Fibroblast of skin of right biceps (primary cell): ENCODE data around the gene FAM186B.
"Not testable (repeated sequence)": the region's sequence is repeated elsewhere in the genome, so short reads cannot be mapped to it uniquely, and the experiment has no call there.

Source experiments
- DNase-seq: peaks from one replicate; pipeline ENCODE4 v3.0.0-alpha.2; 2013

The FAM186B gene, protein sequence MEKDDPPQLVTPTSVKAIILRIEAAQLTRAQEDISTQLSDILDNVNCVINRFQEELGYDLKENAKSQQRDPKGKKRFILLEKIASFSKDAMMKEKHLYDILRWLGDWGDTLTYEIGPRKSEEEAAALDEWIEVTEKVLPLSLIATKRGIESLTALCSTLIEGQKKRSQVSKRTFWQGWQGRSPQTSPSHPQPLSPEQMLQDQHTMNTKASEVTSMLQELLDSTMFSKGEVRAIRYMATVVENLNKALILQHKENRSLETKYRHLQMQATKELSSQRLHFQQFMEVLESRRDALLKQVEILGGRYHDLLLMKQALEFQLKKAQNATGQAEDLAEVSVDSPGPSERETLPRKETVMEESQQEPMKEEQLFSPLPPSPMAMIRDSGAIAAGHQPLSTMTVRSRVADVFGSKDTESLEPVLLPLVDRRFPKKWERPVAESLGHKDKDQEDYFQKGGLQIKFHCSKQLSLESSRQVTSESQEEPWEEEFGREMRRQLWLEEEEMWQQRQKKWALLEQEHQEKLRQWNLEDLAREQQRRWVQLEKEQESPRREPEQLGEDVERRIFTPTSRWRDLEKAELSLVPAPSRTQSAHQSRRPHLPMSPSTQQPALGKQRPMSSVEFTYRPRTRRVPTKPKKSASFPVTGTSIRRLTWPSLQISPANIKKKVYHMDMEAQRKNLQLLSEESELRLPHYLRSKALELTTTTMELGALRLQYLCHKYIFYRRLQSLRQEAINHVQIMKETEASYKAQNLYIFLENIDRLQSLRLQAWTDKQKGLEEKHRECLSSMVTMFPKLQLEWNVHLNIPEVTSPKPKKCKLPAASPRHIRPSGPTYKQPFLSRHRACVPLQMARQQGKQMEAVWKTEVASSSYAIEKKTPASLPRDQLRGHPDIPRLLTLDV

DNA sequence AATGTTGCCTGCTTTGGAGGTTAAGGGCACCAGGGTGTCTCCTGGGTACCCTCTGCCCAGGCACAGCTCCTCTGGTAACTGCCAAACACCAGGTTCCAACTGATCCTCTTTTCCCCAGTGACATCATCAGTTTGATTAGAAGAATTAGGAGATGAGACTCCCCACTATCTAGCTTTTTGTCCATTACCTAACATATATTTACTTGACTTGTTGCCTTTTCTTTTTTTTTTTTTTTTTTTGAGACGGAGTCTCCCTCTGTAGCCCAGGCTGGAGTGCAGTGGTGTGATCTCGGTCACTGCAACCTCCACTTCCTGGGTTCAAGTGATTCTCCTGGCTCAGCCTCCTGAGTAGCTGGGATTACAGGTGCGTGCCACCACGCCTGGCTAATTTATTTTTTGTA is at the start of gene FAM186B:
Gene FAM186B, minus strand, starts transcription at position 101 of the 400 bp plus-strand sequence. CDS start 162 bp downstream, outside the sequence.
- DNase-seq = not testable (repeated sequence)

DNA sequence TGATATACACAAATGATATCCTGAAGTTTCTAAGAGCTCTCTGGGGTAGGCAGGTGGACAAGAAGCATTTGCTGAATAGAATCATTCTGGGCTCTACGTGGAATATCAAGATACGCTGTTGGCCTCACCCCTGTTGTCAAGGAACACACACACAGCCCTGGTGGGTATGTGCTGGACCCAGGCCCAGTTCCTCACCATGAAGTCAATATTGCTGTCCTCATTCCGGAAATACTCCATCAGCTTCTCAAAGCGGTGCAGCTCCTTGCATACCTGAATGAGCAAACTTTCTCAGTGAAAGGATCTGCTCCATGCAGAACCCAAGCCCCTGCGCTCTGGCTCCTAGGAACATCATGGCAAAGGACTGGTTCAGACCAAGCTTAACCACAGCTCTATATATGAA is 49.3 kb upstream of the FAM186B start:
- no peak for DNase-seq

DNA sequence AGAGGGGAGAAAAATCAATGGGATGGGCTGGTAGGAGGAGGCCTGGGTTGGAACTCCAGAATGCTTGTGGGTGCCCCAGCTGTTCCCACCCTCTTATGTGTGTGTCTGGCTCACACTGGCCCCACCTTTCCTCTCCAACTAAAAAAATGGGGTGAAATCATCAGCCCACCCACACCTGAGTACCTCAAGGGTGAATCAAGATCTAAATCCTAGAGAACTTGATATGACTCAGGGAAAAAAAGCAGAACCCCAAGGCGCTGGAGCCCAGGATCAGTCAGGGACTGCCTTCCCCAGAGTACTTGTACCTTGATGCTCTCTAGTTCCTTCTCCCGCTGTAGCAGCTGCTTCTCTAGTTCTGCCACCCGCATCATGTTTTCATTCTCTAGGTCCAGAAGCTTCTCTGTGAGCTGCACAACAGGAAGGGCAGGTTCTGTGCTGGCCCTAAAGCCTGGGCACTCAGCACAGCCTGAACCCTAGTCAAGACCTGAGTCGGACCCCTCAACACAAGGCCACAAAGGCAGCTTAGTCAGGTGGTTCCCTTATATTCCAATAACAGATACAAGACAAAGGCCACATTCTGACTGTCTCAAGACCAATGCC is 47.6 kb upstream of the FAM186B start:
- no peak for DNase-seq

DNA sequence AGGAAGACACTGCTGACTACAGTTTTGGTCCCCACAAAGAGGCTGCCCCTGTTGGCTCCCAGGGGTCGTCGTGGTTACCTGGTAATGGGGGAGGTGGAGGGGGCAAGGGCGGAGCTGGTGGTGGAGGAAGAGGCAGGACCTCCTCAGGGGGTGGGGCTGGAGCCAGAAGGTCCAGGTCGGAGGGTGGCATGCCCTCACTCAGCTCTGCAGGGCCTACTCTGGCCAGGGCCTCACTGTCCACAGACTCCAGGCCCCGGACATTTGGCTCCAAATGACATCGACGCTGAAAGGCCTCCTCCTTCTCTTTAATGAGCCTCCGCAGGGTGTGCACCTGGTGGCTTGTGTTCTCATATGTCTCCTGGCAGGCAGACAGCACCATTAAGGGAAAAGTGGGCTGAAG is 46.4 kb upstream of the FAM186B start:
- DNase-seq = no peak

DNA sequence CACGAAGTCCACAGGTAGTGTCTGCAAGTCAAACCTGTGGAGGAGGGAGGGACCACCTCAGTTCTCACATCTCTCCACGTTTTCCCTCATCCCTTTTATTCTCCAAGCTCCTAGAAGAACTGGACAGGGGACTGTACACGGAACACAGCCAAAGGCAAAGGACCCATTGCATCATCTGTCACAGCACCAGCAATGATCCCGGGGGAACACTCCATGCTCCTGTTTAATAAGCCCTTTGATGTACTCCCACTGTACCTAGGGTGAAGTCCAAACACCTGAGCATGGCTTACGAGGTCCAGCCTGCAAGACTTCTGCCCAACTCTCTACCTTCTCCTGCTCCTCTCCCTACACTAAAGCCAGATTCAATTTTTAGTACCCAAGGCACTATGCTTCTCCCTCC is 44.5 kb upstream of the FAM186B start:
- no peak for DNase-seq

DNA sequence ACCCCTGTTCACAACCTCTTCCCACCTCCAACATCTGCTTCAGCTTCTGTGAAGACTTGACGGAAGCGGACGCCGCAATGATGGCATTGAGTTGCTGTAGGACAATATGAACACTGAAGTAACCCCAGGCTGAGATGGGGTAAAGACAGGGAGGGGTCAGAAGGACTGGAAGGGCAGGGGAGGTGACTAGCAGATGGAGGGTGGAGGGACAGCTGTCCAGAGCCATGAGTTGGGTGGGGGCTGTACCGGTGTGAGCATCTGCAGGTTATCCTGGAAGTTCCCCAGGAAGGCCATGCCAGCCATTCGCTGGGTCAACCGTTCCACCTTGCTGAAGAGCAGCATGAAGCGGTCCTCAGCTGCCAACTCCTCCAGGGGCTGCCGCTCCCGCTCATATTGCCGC is 44.0 kb upstream of the FAM186B start:
- no peak for DNase-seq

DNA sequence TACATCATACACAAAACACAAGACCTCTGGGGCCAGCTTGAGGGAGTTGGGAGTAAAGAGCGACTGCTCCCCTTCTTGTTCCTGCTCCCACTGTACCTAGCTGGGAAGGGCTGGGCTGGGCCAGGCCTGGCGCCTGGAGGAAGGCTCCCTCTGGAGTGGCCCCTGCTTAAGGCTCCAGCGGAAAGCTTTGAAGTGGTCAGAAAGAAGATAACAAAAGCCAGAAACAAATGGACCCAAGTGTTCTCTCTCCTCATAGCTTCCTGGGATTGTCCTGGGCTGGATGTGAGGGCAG is 43.2 kb upstream of the FAM186B start:
- no peak for DNase-seq

DNA sequence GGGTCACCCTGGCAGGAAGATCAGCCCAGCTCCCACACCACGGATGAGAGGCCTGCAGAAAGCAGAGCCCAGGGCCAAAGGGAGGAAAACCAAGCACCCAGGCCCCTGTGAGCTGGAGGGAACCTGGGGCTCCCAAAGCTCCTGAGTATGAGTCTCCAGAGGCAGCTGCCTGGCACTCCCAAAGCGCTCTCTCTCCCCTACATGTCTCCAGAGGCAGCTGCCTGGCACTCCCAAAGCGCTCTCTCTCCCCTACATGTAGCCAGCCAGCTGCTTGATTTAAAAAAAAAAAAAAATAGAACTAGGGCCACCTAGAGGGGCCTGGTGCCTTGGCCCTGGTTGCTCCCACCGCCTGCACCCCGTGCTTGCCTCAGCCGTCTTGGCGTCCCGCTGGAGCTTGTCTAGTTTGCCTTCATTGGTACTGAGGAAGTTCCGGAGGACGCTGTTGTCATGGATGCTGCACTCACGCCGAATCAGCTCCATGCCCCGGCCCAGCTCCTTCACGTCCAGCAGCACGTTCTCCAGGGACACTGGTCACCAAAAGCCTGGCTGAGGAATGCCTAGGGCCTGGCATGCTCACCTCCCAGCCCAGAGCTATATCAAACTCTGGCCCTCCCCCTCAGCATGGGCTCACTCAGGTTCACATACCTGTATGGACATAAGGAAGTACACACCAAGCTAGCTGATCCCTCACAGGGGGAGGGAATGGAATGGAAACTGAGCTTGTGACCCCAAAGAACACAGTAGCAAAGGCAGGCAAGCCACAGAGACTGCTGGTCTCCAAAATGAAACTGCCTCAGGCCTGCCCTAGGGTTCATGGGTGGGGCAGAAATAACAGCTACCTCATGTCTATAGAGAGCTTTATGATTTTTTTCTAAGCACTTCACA is 42.6 kb upstream of the FAM186B start:
- DNase-seq = no peak

DNA sequence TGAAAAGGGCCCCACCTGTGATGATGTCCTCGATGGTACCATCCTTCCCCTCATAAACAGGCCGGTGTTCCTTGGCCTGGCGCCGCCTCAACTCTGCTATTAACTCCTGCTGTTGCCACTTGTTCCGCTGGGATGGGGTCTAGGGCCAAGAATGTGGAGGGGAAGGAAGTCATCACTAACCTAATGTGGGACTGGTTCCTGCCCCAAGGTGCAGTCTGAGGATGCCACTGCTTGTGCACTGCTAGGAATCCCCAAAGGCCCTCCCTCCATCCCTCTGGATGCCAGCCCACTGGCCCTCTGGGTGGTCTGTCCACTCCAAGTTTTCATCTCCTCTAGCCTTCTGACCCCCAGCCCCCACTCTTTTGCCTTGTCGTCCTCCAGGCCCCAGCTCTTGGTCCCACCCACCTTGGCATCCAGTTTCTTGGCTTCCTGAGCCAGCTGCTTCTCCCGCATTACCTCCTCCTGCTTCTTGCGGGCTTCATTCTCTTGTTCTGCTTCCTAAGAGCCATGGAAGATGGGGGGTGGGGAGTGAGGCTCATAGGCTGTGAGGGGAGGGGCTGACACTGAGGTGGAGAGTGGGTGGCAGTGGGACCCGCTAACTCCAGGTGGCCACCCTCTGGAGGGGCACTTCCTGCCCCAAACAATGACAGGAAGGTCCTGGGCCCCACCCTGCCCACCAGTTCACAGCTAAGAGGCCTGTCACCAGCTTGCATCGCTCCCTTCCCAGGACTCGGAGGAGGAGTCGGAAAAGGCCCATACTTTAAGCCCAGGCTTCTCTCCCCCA is 41.6 kb upstream of the FAM186B start:
- no peak for DNase-seq

DNA sequence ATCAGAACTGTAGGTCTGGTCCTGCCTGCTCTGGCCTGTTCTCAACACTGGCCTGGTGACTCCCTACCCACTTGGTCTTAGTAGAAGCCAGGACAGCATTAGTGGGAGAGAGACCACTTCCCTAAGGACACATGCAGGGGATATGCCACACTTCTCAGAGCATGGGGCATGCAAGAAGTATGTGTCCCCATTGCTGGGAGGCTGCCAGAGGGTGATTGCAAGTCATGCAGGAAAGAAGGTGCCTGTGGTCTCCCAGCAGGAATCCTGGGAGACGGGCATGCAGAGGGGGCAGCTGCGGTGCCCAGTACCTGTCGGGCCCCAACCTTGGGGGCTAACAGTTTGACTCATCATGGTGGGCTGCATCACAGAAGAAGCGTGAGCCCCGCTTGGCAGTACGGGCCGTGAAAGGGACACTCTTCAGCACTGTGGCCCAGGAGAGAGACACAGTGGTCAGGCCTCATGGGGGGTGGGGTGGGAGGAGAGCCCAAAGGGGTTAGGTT is 40.9 kb upstream of the FAM186B start:
- no peak for DNase-seq

DNA sequence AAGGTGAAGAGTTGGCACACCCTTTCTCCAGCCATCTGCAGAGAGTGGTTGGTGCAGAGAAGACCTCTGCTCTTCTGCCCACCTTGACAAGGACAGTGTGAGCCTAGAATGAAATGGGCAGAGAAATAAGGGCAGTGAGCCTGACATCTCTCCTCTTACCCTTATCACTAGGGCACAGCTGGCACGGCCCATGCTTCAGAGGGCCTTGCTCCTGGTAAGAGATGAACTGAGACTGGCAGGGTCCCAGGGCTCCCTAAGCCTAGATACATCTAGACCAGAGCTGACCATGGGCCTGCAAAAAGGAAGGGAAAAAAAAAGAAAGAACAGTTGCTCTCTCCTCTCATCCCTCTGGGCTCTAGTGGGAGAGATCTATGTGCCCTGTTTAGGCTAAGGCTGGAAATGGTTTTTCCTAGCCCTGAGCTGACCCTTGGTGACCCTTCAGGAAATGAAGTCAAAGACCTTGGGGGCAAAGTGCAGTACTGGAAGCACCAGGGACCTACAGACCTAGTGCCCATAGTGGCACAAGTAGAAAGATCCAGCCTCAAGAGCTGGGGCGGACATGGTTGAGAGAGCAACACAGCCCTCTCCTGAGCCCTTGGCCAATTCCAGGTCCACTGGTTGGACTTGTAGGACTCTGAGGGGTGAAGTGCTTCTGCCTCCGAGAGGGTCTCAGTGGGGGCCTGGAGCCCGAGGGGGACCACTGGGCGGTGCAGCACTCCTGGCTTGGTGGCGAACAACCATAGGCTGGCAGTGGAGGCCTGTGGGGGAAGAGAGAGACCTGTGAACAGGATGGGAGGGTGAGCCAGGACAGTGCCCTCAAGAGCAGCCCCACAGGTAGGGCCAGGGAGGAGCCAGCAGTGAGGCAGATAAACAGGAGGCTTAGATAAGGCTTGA is 40.0 kb upstream of the FAM186B start:
- DNase-seq = no peak

DNA sequence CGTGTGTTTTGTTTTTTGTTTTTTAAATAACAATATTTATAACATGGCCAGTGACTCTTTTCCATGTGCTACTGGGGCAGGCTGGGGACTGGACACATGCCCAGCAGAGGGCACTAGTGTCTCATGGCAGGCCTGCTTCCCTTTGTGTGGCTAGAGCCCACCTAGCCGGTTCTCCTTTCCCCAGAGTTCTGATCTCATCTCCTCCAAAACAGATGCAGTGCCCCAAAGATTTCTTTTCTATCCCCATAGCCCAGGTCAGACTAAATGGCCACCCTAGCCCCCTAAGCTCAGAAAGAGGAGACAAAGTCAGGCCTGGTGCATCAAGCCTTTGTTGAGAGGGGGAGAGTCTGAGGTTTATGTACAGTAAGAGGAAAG is 39.2 kb upstream of the FAM186B start:
- peak; percentile 68 for DNase-seq

DNA sequence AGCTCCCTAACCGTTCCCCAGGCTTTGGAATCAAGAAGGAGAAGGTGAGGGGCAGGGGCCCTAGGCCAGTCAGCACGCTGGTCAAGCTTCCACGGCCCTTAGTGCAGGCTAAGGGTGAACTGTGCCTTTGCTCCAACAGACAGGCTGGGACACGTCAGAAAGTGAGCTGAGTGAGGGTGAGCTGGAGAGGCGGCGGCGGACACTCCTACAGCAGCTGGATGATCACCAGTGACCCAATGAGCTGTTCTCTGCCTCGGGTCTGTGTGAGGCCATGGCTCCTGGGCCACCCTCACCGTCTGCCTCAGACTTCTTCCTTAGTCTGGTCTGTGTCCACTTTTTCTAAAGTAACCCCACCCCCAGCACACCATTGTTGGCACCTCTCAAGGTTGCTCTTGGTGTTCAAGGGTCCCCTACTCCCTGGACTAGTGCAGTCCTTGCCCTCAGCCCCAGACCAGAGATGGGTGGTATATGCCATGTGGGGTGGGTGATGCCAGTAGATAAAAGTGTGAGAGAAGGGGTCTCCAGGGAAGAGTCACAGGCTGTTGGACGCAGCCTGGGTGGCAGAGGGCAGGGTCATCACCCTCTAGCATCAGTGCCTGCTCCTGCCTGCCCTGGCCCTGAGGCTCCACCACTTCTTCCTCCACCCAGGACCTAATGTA is 38.7 kb upstream of the FAM186B start:
- no peak for DNase-seq

DNA sequence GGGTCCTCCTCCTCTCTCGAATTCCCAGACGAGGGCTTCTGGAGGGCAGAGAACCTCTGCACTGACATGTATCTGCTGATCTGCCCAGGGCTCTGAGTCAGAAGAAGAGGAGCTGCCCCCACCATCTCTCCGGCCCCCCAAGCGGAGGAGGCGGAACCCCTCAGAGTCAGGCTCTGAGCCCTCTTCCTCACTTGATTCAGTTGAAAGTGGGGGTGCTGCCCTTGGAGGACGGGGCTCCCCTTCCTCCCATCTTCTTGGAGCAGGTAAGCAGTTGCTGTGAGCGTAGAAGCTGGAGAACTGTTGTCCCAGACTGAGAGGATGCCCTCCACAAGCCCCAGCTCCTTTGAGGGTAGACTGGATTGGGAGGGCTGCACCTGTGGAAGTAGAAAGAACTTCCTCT is 37.7 kb upstream of the FAM186B start:
- DNase-seq = no peak

DNA sequence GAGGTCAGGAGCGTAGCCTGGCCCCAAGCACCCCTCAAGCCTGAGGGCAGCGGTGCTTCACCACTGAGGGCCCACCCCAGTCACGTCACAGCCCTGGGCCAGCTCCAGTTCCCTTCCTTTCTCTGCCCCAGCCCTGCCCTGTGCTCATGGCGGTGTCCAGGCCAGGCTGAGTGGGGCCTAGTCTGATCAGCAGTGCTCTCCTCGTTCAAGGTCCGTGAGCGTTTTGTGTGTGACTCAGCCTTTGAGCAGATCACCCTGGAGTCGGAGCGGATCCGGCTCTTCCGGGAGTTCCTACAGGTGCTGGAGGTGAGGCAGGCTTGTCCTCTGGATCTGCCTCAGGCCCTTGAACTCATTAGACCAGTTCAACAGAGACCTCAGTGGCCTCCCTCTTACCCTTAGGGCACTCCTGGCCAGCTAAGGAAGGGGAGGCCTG is 36.9 kb upstream of the FAM186B start:
- no peak for DNase-seq

DNA sequence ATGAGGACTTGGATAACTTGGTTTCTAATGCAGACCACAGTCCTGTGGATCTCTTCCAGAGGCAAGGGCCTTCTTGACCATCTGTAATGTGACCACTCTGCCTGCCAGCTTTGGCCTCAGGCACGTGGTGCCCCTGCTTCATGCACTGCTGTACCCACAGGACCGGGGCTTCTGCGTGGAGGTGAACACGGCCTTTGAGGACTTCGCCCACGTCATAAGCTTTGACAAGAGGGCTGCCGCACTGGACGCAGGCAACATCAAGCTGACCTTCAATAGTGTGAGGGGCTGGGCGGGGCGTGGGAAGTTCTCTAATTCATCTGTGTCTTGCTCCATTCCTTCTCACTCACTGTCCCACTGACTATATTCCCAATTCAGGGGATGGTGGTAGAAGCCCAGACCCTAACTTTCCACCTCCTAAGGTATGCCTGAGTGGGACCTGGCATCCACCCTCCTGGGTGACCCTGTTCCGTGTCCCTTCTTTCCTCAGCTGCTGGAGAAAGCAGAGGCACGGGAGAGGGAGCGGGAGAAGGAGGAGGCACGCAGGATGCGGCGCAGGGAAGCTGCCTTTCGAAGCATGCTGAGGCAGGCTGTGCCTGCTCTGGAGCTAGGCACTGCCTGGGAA is 36.4 kb upstream of the FAM186B start:
- DNase-seq = no peak

DNA sequence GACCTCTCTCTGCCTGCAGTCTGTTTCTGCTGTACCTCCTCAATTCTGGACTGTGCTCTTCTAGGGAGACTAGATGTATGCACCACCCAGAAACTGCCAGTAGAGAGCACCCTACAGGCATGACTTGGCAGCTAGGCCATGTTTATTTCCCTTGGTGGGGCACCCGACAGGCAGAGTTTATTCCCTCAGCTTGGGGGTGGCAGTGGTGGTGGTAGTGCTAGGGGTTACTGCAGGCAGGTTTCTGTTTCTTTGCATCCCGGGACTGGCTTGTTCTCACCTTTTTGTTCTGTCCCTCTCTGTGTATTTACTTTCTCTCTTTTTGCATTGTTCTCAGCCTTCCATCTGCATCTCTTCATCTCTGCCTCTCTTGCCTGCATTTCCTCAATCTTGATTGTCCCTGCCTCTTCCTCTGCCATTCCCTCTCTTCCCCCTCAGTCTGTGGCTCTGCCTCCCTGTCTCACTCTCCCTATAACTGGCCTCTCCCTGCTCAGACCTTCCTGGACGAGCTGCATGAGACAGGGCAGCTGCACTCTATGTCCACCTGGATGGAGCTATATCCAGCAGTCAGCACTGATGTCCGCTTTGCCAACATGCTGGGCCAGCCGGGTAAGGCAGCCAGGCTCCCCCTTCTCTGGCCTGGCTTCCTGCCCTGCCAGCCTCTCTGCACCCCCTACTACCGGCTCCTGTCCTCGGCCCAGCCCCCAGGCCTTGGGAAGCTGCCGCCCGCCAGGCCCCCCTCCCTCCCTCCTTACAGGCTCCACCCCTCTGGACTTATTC is 31.7 kb upstream of the FAM186B start:
- DNase-seq = peak; percentile 69

DNA sequence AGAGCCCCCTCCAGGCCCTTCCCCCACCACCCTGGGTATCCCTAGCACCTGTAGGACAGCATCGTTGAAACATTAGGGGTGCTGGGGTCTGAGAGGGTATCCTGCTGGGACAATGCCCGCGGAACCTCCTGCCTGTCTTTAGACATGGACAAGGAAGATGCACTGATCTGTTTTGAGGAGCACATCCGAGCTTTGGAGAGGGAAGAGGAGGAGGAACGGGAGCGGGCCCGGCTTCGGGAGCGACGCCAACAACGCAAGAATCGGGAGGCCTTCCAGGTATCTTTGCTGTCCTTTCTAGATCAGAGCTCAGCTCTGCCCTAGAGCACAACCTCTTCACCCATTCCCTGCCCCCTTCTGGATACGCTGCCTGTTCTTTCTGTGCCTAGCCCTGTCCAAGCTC is 31.1 kb upstream of the FAM186B start:
- no peak for DNase-seq

DNA sequence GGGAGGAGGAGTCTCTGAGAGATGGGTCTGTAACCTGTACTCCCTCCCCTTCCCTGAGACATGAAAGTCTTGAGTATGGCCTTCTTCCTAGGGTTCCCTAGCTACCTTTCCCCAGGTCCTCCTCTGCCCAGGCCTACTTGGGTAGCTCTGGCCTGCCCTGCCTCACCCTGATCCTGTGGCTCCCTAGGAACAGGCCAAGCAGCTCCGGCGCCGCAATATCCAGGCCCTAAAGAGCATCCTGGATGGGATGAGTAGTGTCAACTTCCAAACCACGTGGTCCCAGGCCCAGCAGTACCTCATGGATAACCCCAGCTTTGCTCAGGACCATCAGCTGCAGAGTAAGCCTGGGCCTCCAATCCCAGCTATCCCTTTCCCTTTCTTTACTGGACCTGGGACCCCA is 30.2 kb upstream of the FAM186B start:
- no peak for DNase-seq
